HL-60 (cell line): ENCODE measurements around the gene TOP3B.

Source experiments
- TF ChIP-seq, protein P1 (sequence below): IDR thresholded peaks from one replicate; pipeline ENCODE4 v1.5.1; 2011; ENCODE audit warnings: low read length, control low read depth, inconsistent platforms; ENCODE audit not compliant: insufficient read depth
- TF ChIP-seq, protein P2 (sequence below): IDR thresholded peaks from 2 replicates; pipeline ENCODE4 v1.6.1; 2012; ENCODE audit warnings: low read depth; ENCODE audit not compliant: insufficient replicate concordance

DNA sequence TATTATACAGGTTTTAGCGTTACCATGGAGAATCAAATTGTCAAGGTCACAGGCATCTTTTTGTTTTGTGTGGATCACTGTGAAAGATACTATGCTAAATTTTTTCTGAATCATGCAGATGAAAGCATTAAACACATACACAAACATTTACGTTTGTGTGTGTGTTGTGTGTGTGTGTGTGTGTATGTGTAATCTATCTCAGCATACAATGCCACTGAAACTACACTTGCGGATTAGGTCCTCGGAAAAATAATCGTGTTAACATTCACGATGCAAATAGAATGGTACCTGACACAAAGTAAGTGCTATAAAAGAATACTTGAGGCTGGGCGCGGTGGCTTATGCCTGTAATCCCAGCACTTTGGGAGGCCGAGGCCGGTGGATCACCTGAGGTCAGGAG is 41.9 kb upstream of the TOP3B start:
- TF ChIP-seq, protein P1, sequence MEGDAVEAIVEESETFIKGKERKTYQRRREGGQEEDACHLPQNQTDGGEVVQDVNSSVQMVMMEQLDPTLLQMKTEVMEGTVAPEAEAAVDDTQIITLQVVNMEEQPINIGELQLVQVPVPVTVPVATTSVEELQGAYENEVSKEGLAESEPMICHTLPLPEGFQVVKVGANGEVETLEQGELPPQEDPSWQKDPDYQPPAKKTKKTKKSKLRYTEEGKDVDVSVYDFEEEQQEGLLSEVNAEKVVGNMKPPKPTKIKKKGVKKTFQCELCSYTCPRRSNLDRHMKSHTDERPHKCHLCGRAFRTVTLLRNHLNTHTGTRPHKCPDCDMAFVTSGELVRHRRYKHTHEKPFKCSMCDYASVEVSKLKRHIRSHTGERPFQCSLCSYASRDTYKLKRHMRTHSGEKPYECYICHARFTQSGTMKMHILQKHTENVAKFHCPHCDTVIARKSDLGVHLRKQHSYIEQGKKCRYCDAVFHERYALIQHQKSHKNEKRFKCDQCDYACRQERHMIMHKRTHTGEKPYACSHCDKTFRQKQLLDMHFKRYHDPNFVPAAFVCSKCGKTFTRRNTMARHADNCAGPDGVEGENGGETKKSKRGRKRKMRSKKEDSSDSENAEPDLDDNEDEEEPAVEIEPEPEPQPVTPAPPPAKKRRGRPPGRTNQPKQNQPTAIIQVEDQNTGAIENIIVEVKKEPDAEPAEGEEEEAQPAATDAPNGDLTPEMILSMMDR, result no peak
- TF ChIP-seq, protein P2, sequence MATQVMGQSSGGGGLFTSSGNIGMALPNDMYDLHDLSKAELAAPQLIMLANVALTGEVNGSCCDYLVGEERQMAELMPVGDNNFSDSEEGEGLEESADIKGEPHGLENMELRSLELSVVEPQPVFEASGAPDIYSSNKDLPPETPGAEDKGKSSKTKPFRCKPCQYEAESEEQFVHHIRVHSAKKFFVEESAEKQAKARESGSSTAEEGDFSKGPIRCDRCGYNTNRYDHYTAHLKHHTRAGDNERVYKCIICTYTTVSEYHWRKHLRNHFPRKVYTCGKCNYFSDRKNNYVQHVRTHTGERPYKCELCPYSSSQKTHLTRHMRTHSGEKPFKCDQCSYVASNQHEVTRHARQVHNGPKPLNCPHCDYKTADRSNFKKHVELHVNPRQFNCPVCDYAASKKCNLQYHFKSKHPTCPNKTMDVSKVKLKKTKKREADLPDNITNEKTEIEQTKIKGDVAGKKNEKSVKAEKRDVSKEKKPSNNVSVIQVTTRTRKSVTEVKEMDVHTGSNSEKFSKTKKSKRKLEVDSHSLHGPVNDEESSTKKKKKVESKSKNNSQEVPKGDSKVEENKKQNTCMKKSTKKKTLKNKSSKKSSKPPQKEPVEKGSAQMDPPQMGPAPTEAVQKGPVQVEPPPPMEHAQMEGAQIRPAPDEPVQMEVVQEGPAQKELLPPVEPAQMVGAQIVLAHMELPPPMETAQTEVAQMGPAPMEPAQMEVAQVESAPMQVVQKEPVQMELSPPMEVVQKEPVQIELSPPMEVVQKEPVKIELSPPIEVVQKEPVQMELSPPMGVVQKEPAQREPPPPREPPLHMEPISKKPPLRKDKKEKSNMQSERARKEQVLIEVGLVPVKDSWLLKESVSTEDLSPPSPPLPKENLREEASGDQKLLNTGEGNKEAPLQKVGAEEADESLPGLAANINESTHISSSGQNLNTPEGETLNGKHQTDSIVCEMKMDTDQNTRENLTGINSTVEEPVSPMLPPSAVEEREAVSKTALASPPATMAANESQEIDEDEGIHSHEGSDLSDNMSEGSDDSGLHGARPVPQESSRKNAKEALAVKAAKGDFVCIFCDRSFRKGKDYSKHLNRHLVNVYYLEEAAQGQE, result no peak
